Measurements from ENCODE around the gene FMNL1.

DNA sequence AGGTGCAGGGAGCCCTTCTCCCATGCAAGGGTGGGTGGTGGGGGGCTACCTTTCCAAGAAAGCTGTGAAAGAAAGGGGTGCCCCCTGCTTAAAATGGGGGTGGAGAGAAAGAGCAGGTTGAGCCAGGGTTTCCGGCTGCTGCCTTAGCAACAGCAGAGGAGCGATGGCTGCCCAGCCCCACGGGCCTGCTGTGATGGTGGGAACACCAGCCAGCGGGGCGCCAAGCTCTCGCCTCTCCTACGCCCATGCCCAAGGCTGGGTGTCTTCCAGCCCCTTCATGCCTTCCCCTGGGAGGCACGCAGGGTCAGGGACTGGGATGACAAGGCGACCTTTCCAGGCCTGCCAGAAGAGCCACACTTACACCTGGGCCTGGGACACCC is 3.0 kb downstream of the FMNL1 start:
- TF ChIP-seq EZH2 (IDR thresholded peaks at IDR 0.05) (no peak), POLR2AphosphoS5 (IDR thresholded peaks at IDR 0.05; ENCODE audit: borderline replicate concordance, low read depth, low read length) (no peak)
